H9 (cell line): ENCODE results near the gene NDUFS6. TPM values are rescaled to one million over a fixed set of nuclear protein-coding genes. Genes with fewer than 3 reads are reported as not detected.

ENCODE experiments used
- DNase-seq: peaks from one replicate; pipeline ENCODE4 v3.0.0-alpha.2; 2017
- H2AFZ ChIP-seq: one replicate; pipeline ENCODE4 v1.6.1; 2013; ENCODE audit warnings: mild to moderate bottlenecking, low read length, control low read depth, moderate library complexity
- H2AK5ac ChIP-seq: 2 replicates; pipeline ENCODE4 v1.6.1; 2013; ENCODE audit warnings: low read length, control low read depth, mixed read lengths; ENCODE audit not compliant: insufficient read length
- H2BK120ac ChIP-seq: one replicate; pipeline ENCODE4 v1.6.1; 2013; ENCODE audit warnings: low read depth, mild to moderate bottlenecking, low read length, control low read depth, inconsistent platforms; ENCODE audit not compliant: poor library complexity, severe bottlenecking
- H2BK12ac ChIP-seq: 2 replicates; pipeline ENCODE4 v1.6.1; 2013; ENCODE audit warnings: low read length, control low read depth, mixed read lengths, low read depth; ENCODE audit not compliant: insufficient read length
- H2BK15ac ChIP-seq: 2 replicates; pipeline ENCODE4 v1.6.1; 2013; ENCODE audit warnings: low read depth, low read length, control low read depth
- H2BK20ac ChIP-seq: one replicate; pipeline ENCODE4 v1.6.1; 2013; ENCODE audit warnings: low read depth, mild to moderate bottlenecking, low read length, control low read depth, inconsistent platforms; ENCODE audit not compliant: poor library complexity, severe bottlenecking
- H2BK5ac ChIP-seq: 2 replicates; pipeline ENCODE4 v1.6.1; 2013; ENCODE audit warnings: low read length, control low read depth, mixed read lengths; ENCODE audit not compliant: insufficient read length
- H3K14ac ChIP-seq: 2 replicates; pipeline ENCODE4 v1.6.1; 2013; ENCODE audit warnings: low read length, control low read depth; ENCODE audit not compliant: insufficient read depth
- H3K18ac ChIP-seq: 2 replicates; pipeline ENCODE4 v1.6.1; 2013; ENCODE audit warnings: low read depth, mild to moderate bottlenecking, mixed read lengths, low read length, control low read depth; ENCODE audit not compliant: insufficient read length
- H3K23ac ChIP-seq: 2 replicates; pipeline ENCODE4 v1.6.1; 2013; ENCODE audit warnings: low read length, control low read depth, mixed read lengths, low read depth; ENCODE audit not compliant: insufficient read length
- H3K23me2 ChIP-seq: 2 replicates; pipeline ENCODE4 v1.6.1; 2013; ENCODE audit warnings: low read depth, mild to moderate bottlenecking, mixed read lengths, low read length, control low read depth; ENCODE audit not compliant: insufficient read length, poor library complexity, severe bottlenecking
- H3K27ac ChIP-seq: 2 replicates; pipeline ENCODE4 v1.5.1; 2013; ENCODE audit warnings: low read length, control low read depth, mixed read lengths, low read depth; ENCODE audit not compliant: insufficient read length
- H3K27me3 ChIP-seq: 2 replicates; pipeline ENCODE4 v1.6.1; 2013; ENCODE audit warnings: low read length, control low read depth, inconsistent platforms; ENCODE audit not compliant: insufficient read depth
- H3K4ac ChIP-seq: 2 replicates; pipeline ENCODE4 v1.6.1; 2013; ENCODE audit warnings: low read depth, mild to moderate bottlenecking, control low read depth, inconsistent platforms, low read length, moderate library complexity
- H3K4me1 ChIP-seq: 2 replicates; pipeline ENCODE4 v1.6.1; 2013; ENCODE audit warnings: low read length, control low read depth, inconsistent platforms; ENCODE audit not compliant: insufficient read depth
- H3K4me2 ChIP-seq: 2 replicates; pipeline ENCODE4 v1.6.1; 2013; ENCODE audit warnings: low read length, control low read depth, mixed read lengths; ENCODE audit not compliant: insufficient read length, insufficient read depth
- H3K56ac ChIP-seq: 2 replicates; pipeline ENCODE4 v1.6.1; 2013; ENCODE audit warnings: low read depth, mild to moderate bottlenecking, mixed read lengths, low read length, control low read depth; ENCODE audit not compliant: insufficient read length
- H3K79me1 ChIP-seq: 2 replicates; pipeline ENCODE4 v1.6.1; 2013; ENCODE audit warnings: low read depth, mild to moderate bottlenecking, moderate library complexity, low read length, control low read depth, inconsistent platforms; ENCODE audit not compliant: insufficient read depth, poor library complexity, severe bottlenecking
- H3K79me2 ChIP-seq: 2 replicates; pipeline ENCODE4 v1.6.1; 2013; ENCODE audit warnings: low read length, control low read depth, inconsistent platforms; ENCODE audit not compliant: insufficient read depth
- H3K9ac ChIP-seq: 2 replicates; pipeline ENCODE4 v1.6.1; 2013; ENCODE audit warnings: low read length, control low read depth, mixed read lengths; ENCODE audit not compliant: insufficient read length; ENCODE audit errors: extremely low read depth
- H3K9me3 ChIP-seq: one replicate; pipeline ENCODE4 v1.6.1; 2013; ENCODE audit warnings: low read depth, low read length, inconsistent platforms; ENCODE audit not compliant: control insufficient read depth
- H3T11ph ChIP-seq: one replicate; pipeline ENCODE4 v1.6.1; 2013; ENCODE audit warnings: mild to moderate bottlenecking, low read length, control low read depth, inconsistent platforms
- H4K20me1 ChIP-seq: one replicate; pipeline ENCODE4 v1.6.1; 2013; ENCODE audit not compliant: control insufficient read depth, insufficient read length, insufficient read depth
- H4K5ac ChIP-seq: 2 replicates; pipeline ENCODE4 v1.6.1; 2013; ENCODE audit warnings: low read depth, mild to moderate bottlenecking, mixed read lengths, low read length, control low read depth; ENCODE audit not compliant: insufficient read length
- H4K8ac ChIP-seq: replicated peaks from 2 replicates; pipeline ENCODE4 v1.6.1; 2013; ENCODE audit warnings: low read length, control low read depth, mixed read lengths, low read depth; ENCODE audit not compliant: insufficient read length
- H4K91ac ChIP-seq: 2 replicates; pipeline ENCODE4 v1.6.1; 2013; ENCODE audit warnings: low read depth, mild to moderate bottlenecking, moderate library complexity, mixed read lengths, low read length, control low read depth; ENCODE audit not compliant: insufficient read length
- H3K27ac Mint-ChIP-seq, 3 experiments: 2 replicates in 2 of 3; 3 replicates in 1 of 3; pipeline ENCODE4 v1.8.0; 2020 to 2021; ENCODE audit warnings: mixed read lengths in 3 of 3, mild to moderate bottlenecking in 1 of 3, moderate library complexity in 1 of 3
- H3K27me3 Mint-ChIP-seq: 2 replicates; pipeline ENCODE4 v1.8.0; 2021; ENCODE audit warnings: low read depth, mild to moderate bottlenecking, moderate library complexity, mixed read lengths
- H3K36me3 Mint-ChIP-seq, 3 experiments: 2 replicates in 2 of 3; 3 replicates in 1 of 3; pipeline ENCODE4 v1.8.0; 2020 to 2021; ENCODE audit warnings: low read depth in 3 of 3, mixed read lengths in 3 of 3; ENCODE audit not compliant: insufficient read depth in 1 of 3
- H3K4me1 Mint-ChIP-seq, 2 experiments: 2 replicates each; pipeline ENCODE4 v1.8.0; 2020; ENCODE audit warnings: mixed read lengths in 2 of 2
- H3K4me3 Mint-ChIP-seq, 2 experiments: 2 replicates in 1 of 2; 3 replicates in 1 of 2; pipeline ENCODE4 v1.8.0; 2020 to 2021; ENCODE audit warnings: mild to moderate bottlenecking in 2 of 2, mixed read lengths in 2 of 2, moderate library complexity in 1 of 2
- H3K9me3 Mint-ChIP-seq, 2 experiments: 2 replicates in 1 of 2; 3 replicates in 1 of 2; pipeline ENCODE4 v1.8.0; 2020; ENCODE audit warnings: mild to moderate bottlenecking in 2 of 2, mixed read lengths in 2 of 2, moderate library complexity in 1 of 2
- CTCF ChIP-seq: fragments of 200-600 bp; sonication (generic); conservative IDR thresholded peaks from 3 replicates; pipeline ENCODE4 v1.8.0; 2021; ENCODE audit warnings: antibody characterized with exemption, mild to moderate bottlenecking
- WGBS: extraction: QIAGEN DNeasy Blood & Tissue Kit; methylation state at CpG from one replicate; pipeline ENCODE4 v1.1.7; 2013; ENCODE audit warnings: missing lambda C conversion rate, low lambda C conversion rate, mixed read lengths; ENCODE audit not compliant: insufficient read length; ENCODE audit errors: extremely low coverage; 5-methylcytosine and 5-hydroxymethylcytosine counted together
- total RNA-seq: library from RNA; stranded (reverse); gene quantifications from 2 replicates; pipeline ENCODE4 v1.2.1, GENCODE V29; 2021

NDUFS6 gene
- total RNA-seq, 1 experiment from 2014 or later = 62.5 TPM

- Histone ChIP-seq H2AK5ac (no peak overlapping the region), H2AFZ (no peak overlapping the region), H2BK15ac (no peak overlapping the region), H2BK5ac (no peak overlapping the region), H2BK12ac (no peak overlapping the region), H3K79me1 (no peaks in the 10 kb centered on the region), H3K23ac (no peak overlapping the region), H4K5ac (no peak overlapping the region), H3K4me2 (no peak overlapping the region), H3K79me2 (no peaks in the 10 kb centered on the region), H2BK120ac (no peak overlapping the region), H3K14ac (no peak overlapping the region; the same call in 1 of the 2 replicates), H2BK20ac (no peak overlapping the region), H3K9me3 (no peaks in the 10 kb centered on the region), H4K91ac (no peak overlapping the region), H3K23me2 (no peaks in the 10 kb centered on the region), H3K27ac (no peak overlapping the region), H3K18ac (no peak overlapping the region), H3K56ac (no peak overlapping the region), H3T11ph (no peak overlapping the region), H3K4ac (no peak overlapping the region; the same call in 1 of the 2 replicates), H4K8ac (no peak overlapping the region), H3K27me3 (no peaks in the 10 kb centered on the region), H3K4me1 (no peaks in the 10 kb centered on the region), H3K9ac (no peak overlapping the region), H4K20me1 (no peaks in the 10 kb centered on the region)
- Mint-ChIP-seq H3K27ac (no peak overlapping the region), H3K4me1 (no peaks in the 10 kb centered on the region), H3K4me3 (no peak overlapping the region), H3K27me3 (peaks cover 2% of the 10 kb centered on the region; the same call in 1 of the 2 replicates), H3K9me3 (no peaks in the 10 kb centered on the region; a peak in 1 of 5 replicates), H3K36me3 (no peaks in the 10 kb centered on the region)
- DNase-seq = no peak
- WGBS = no CpG with 5 or more reads among the region's 9 CpGs
- TF ChIP-seq CTCF = no peak
These were observed 19.4 kb upstream of the NDUFS6 start for GRCh38 chr5:1781726-1782384.
